OCI-LY7 (cell line): ENCODE results near the gene CRIP3. TPM values are rescaled to one million over a fixed set of nuclear protein-coding genes. Genes with fewer than 3 reads are reported as not detected.

Source experiments
- BruUV-seq: library from RNA; stranded (reverse); fragments of 400-500 nt; replicated peaks from 2 replicates; lab custom pipeline; 2021; lab: Mats Ljungman, UMichigan
- CTCF ChIA-PET: fragments of 300-600 bp; sonication (Branson Sonifier 250); formaldehyde crosslinking; loops from one replicate; lab custom pipeline; 2022; ENCODE audit warnings: antibody characterized with exemption; ENCODE audit not compliant: unreplicated experiment; lab: Charles Lee
- POLR2A ChIA-PET: fragments of 300-600 bp; sonication (Branson Sonifier 250); formaldehyde crosslinking; loops from one replicate; lab custom pipeline; 2022; ENCODE audit warnings: antibody characterized with exemption; lab: Charles Lee
- DNase-seq: peaks from one replicate; pipeline ENCODE4 v3.0.0-alpha.2; 2015; ENCODE audit warnings: low spot score
- H2AFZ ChIP-seq: fragments of 200-600 bp; sonication (generic), shearing (Covaris generic); 2 replicates; pipeline ENCODE4 v1.6.1; 2014; ENCODE audit warnings: mild to moderate bottlenecking, antibody characterized with exemption, low read length, moderate library complexity
- H3K27ac ChIP-seq: fragments of 200-600 bp; sonication (generic); 2 replicates; pipeline ENCODE4 v1.5.1; 2014; ENCODE audit warnings: mixed run types, low read depth, mild to moderate bottlenecking, moderate library complexity, low read length, inconsistent platforms; ENCODE audit not compliant: poor library complexity, severe bottlenecking
- H3K36me3 ChIP-seq: fragments of 200-600 bp; sonication (generic); 2 replicates; pipeline ENCODE4 v1.6.1; 2014; ENCODE audit warnings: mild to moderate bottlenecking, antibody characterized with exemption, low read length, moderate library complexity, mixed read lengths; ENCODE audit not compliant: insufficient read depth
- H3K4me1 ChIP-seq: fragments of 200-600 bp; sonication (generic); 2 replicates; pipeline ENCODE4 v1.5.1; 2014; ENCODE audit warnings: mild to moderate bottlenecking, low read length; ENCODE audit not compliant: insufficient read depth, poor library complexity, severe bottlenecking
- H3K4me2 ChIP-seq: fragments of 200-600 bp; sonication (generic); 2 replicates; pipeline ENCODE4 v1.6.1; 2014; ENCODE audit warnings: mild to moderate bottlenecking, low read length
- H3K4me3 ChIP-seq: fragments of 200-600 bp; sonication (generic); 2 replicates; pipeline ENCODE4 v1.5.1; 2014; ENCODE audit warnings: mild to moderate bottlenecking, low read depth, low read length; ENCODE audit not compliant: poor library complexity, severe bottlenecking
- H3K79me2 ChIP-seq: fragments of 200-600 bp; sonication (generic); 2 replicates; pipeline ENCODE4 v1.6.1; 2016; ENCODE audit warnings: low read depth, mild to moderate bottlenecking, low read length, moderate library complexity, mixed read lengths; ENCODE audit not compliant: insufficient read depth
- H3K9me2 ChIP-seq: fragments of 200-600 bp; sonication (generic); 2 replicates; pipeline ENCODE4 v1.6.1; 2016; ENCODE audit warnings: mild to moderate bottlenecking, low read length, mixed read lengths; ENCODE audit not compliant: insufficient read depth
- H3K9me3 ChIP-seq: fragments of 200-600 bp; sonication (generic); 2 replicates; pipeline ENCODE4 v1.6.1; 2014; ENCODE audit warnings: mild to moderate bottlenecking, mixed run types, low read length, mixed read lengths
- H4K20me1 ChIP-seq: fragments of 200-600 bp; sonication (generic); 2 replicates; pipeline ENCODE4 v1.6.1; 2014; ENCODE audit warnings: mild to moderate bottlenecking, antibody characterized with exemption, low read length, moderate library complexity, mixed read lengths; ENCODE audit not compliant: insufficient read depth
- CTCF ChIP-seq: fragments of 200-600 bp; sonication (generic); conservative IDR thresholded peaks from 2 replicates; pipeline ENCODE4 v1.5.1; 2014; ENCODE audit warnings: mild to moderate bottlenecking, antibody characterized with exemption, low read length, moderate library complexity, mixed read lengths
- EZH2phosphoT487 ChIP-seq: fragments of 200-600 bp; sonication (generic); IDR thresholded peaks from 2 replicates; pipeline ENCODE4 v1.6.1; 2018; ENCODE audit warnings: low read depth, borderline replicate concordance, mild to moderate bottlenecking, mixed run types, antibody characterized with exemption, low read length, moderate library complexity, mixed read lengths
- intact Hi-C: fragments of 100-400 bp; cut with micrococcal nuclease; formaldehyde crosslinking; loops from one replicate; pipeline ENCODE4 v1.10.0; 2022; ENCODE audit not compliant: unreplicated experiment
- total RNA-seq, 2 experiments: library from RNA; depleted of rRNA in 1 of 2; stranded (reverse); fragments of >200 nt in 1 of 2; shearing (Covaris generic) in 1 of 2; gene quantifications; 2 replicates each; pipeline ENCODE4 v1.2.3, GENCODE V29; 2014 to 2022

The CRIP3 gene
- total RNA-seq, 2 experiments from 2014 or later: 1.7 to 2.9 TPM

GRCh38 chr6:43262780-43263313 lies 45.8 kb downstream of the CRIP3 start:
- Histone ChIP-seq H3K4me3 (no peak overlapping the region), H3K9me2 (no peaks in the 10 kb centered on the region), H3K4me1 (no peaks in the 10 kb centered on the region), H2AFZ (no peak overlapping the region), H3K36me3 (no peaks in the 10 kb centered on the region), H3K27ac (no peak overlapping the region), H3K9me3 (no peaks in the 10 kb centered on the region), H4K20me1 (no peaks in the 10 kb centered on the region), H3K79me2 (no peaks in the 10 kb centered on the region), H3K4me2 (no peak overlapping the region)
- intact Hi-C loops: loop anchor here (1.0 kb wide), 2 partner anchors 134 to 243 kb away; no protein-coding TSS in a partner anchor
- DNase-seq: no peak
- no TSS peak for BruUV-seq
- TF ChIP-seq EZH2phosphoT487: no peak
- no peak for TF ChIP-seq CTCF
- POLR2A ChIA-PET: no interaction called here
- CTCF ChIA-PET: no interaction called here

- H4K20me1 ChIP-seq: no peaks in the 10 kb centered on the region
- H3K4me2 ChIP-seq: no peak overlapping the region
- no peaks in the 10 kb centered on the region for H3K79me2 ChIP-seq
- H3K27ac ChIP-seq: no peak overlapping the region
- no peaks in the 10 kb centered on the region for H3K4me1 ChIP-seq
- intact Hi-C loops: no loop called here
- no peak overlapping the region for H3K4me3 ChIP-seq
- no peak for TF ChIP-seq CTCF
- no peak for TF ChIP-seq EZH2phosphoT487
- no peaks in the 10 kb centered on the region for H3K9me2 ChIP-seq
- DNase-seq: no peak
- H3K9me3 ChIP-seq: no peaks in the 10 kb centered on the region
- ChIA-PET CTCF (no interaction called here), POLR2A (interaction anchor here (0.6 kb wide), 1 partner anchor 160 kb away, joined by 3 read pairs; no protein-coding TSS in a partner anchor)
- H3K36me3 ChIP-seq: no peaks in the 10 kb centered on the region
- no peak overlapping the region for H2AFZ ChIP-seq
- BruUV-seq: no TSS peak
These were observed 46.4 kb downstream of the CRIP3 start for GRCh38 chr6:43262000-43262779.

GRCh38 chr6:43261198-43261597 lies 47.4 kb downstream of the CRIP3 start:
- no peak overlapping the region for H2AFZ ChIP-seq
- POLR2A ChIA-PET: interaction anchor here (0.7 kb wide), 1 partner anchor 243 kb away, joined by 5 read pairs; no protein-coding TSS in a partner anchor
- intact Hi-C loops: no loop called here
- CTCF ChIA-PET: no interaction called here
- no peak for DNase-seq
- H3K4me2 ChIP-seq: no peak overlapping the region
- no peaks in the 10 kb centered on the region for H3K36me3 ChIP-seq
- H3K4me1 ChIP-seq: no peaks in the 10 kb centered on the region
- H3K9me2 ChIP-seq: no peaks in the 10 kb centered on the region
- H3K9me3 ChIP-seq: no peaks in the 10 kb centered on the region
- BruUV-seq: no TSS peak
- no peak for TF ChIP-seq CTCF
- TF ChIP-seq EZH2phosphoT487: no peak
- no peak overlapping the region for H3K4me3 ChIP-seq
- H3K27ac ChIP-seq: no peak overlapping the region
- H4K20me1 ChIP-seq: no peaks in the 10 kb centered on the region
- no peaks in the 10 kb centered on the region for H3K79me2 ChIP-seq
